GM12878 (cell line): ENCODE data around the gene CHRDL2. TPM values are rescaled to one million over a fixed set of nuclear protein-coding genes. Genes with fewer than 3 reads are reported as not detected.

ENCODE experiments used
- ATAC-seq: fragments of 200-7000 bp; cut with Tn5 transposase; 3 replicates; pipeline ENCODE4 v1.9.1; 2020; ENCODE audit warnings: mild to moderate bottlenecking, moderate library complexity
- BruUV-seq: library from RNA; stranded (reverse); fragments of 400-500 nt; replicated peaks from 2 replicates; lab custom pipeline; 2021; lab: Mats Ljungman, UMichigan
- CTCF ChIA-PET: fragments of 300-600 bp; sonication (Branson Sonifier 250); formaldehyde crosslinking; extraction: SDS; loops from one replicate; lab custom pipeline; 2021; ENCODE audit warnings: inconsistent platforms; lab: Yijun Ruan, JAX
- POLR2A ChIA-PET: fragments of 350-600 bp; formaldehyde crosslinking; extraction: SDS; loops from one replicate; lab custom pipeline; 2021; ENCODE audit warnings: inconsistent platforms; lab: Charles Lee
- RAD21 ChIA-PET: fragments of 300-600 bp; sonication (Branson Sonifier 250); formaldehyde crosslinking; loops from one replicate; lab custom pipeline; 2023; ENCODE audit warnings: antibody characterized with exemption; ENCODE audit not compliant: unreplicated experiment; lab: Charles Lee
- SMC1A ChIA-PET: fragments of 300-600 bp; sonication (Branson Sonifier 250); formaldehyde crosslinking; loops from one replicate; lab custom pipeline; 2023; ENCODE audit not compliant: unreplicated experiment, uncharacterized antibody; lab: Charles Lee
- DNase-seq: peaks from one replicate; pipeline ENCODE4 v3.0.0-alpha.2; 2011; ENCODE audit warnings: low read depth, low spot score
- FAIRE-seq: peaks from 3 replicates; lab custom pipeline; 2011; peaks lifted over from hg19 to GRCh38; lab: Jason Lieb, UNC
- H2AFZ ChIP-seq: 2 replicates; pipeline ENCODE4 v1.6.0; 2011; ENCODE audit warnings: low read depth, low read length, control low read depth; ENCODE audit not compliant: control insufficient read depth
- H3K27ac ChIP-seq: 2 replicates; pipeline ENCODE4 v1.5.1; 2011; ENCODE audit warnings: control low read depth; ENCODE audit not compliant: control insufficient read depth, insufficient read depth
- H3K27me3 ChIP-seq, 2 experiments: replicated peaks in 1 of 2; 2 replicates each; pipeline versions ENCODE4 v1.6.0 to v1.6.1; 2011; ENCODE audit warnings: low read length in 1 of 2; ENCODE audit not compliant: control insufficient read depth in 2 of 2, insufficient read depth in 2 of 2
- H3K36me3 ChIP-seq, 2 experiments: 2 replicates each; pipeline ENCODE4 v1.5.1; 2011; ENCODE audit warnings: low read length in 1 of 2; ENCODE audit not compliant: control insufficient read depth in 2 of 2, insufficient read depth in 2 of 2
- H3K4me1 ChIP-seq: 2 replicates; pipeline ENCODE4 v1.6.1; 2011; ENCODE audit warnings: mild to moderate bottlenecking, low read length, moderate library complexity, mixed read lengths; ENCODE audit not compliant: control insufficient read depth, insufficient read depth
- H3K4me2 ChIP-seq: 2 replicates; pipeline ENCODE4 v1.6.0; 2011; ENCODE audit warnings: control low read depth; ENCODE audit not compliant: control insufficient read depth, insufficient read depth
- H3K4me3 ChIP-seq: fragments of 200-600 bp; sonication (generic); 2 replicates; pipeline ENCODE4 v1.5.1; 2016
- H3K79me2 ChIP-seq: 2 replicates; pipeline ENCODE4 v1.6.0; 2011; ENCODE audit warnings: low read length; ENCODE audit not compliant: control insufficient read depth, insufficient read depth
- H3K9ac ChIP-seq: 2 replicates; pipeline ENCODE4 v1.8.0; 2011; ENCODE audit warnings: low read length, control low read depth, mixed read lengths; ENCODE audit not compliant: control insufficient read depth, insufficient read depth
- H3K9me3 ChIP-seq: replicated peaks from 3 replicates; pipeline ENCODE4 v1.5.1; 2011; ENCODE audit warnings: mild to moderate bottlenecking, low read length; ENCODE audit not compliant: control insufficient read depth, insufficient read depth
- H4K20me1 ChIP-seq: 2 replicates; pipeline ENCODE4 v1.6.0; 2011; ENCODE audit not compliant: control insufficient read depth, insufficient read depth
- E4F1 ChIP-seq: fragments of 450-650 bp; IDR thresholded peaks from 2 replicates; pipeline ENCODE4 v1.6.1; 2018; ENCODE audit warnings: borderline replicate concordance, mild to moderate bottlenecking; ENCODE audit not compliant: partially characterized antibody
- IRF5 ChIP-seq: fragments of 450-650 bp; IDR thresholded peaks from 2 replicates; pipeline ENCODE4 v1.6.1; 2017; ENCODE audit warnings: borderline replicate concordance
- MYB ChIP-seq: fragments of 150-350 bp; IDR thresholded peaks from 2 replicates; pipeline ENCODE4 v1.6.1; 2014; ENCODE audit warnings: mild to moderate bottlenecking, low read depth, low read length, borderline replicate concordance
- USF1 ChIP-seq: IDR thresholded peaks from 2 replicates; pipeline ENCODE4 v1.6.1; 2011; ENCODE audit warnings: borderline replicate concordance, low read depth, mild to moderate bottlenecking, moderate library complexity, mixed read lengths, low read length; ENCODE audit not compliant: insufficient read depth; ENCODE audit errors: extremely low read length
- WGBS: methylation state at CpG from one replicate; pipeline ENCODE4 v1.1.6; 2016; ENCODE audit warnings: low lambda C conversion rate; ENCODE audit not compliant: insufficient replicate concordance, insufficient coverage; ENCODE audit errors: missing lambda C conversion rate; 5-methylcytosine and 5-hydroxymethylcytosine counted together
- in situ Hi-C: fragments of 300-500 bp; cut with MboI; formaldehyde crosslinking; loops from 9 replicates; pipeline ENCODE4 v1.14.3; 2018; ENCODE audit warnings: mixed read lengths
- intact Hi-C: fragments of 100-400 bp; cut with micrococcal nuclease; formaldehyde crosslinking; loops from one replicate; pipeline ENCODE4 v1.14.2; 2022; ENCODE audit not compliant: unreplicated experiment
- polyA plus RNA-seq, 11 experiments: library from polyadenylated mRNA; depleted of rRNA in 4 of 11; unstranded in 6 of 11; stranded (reverse) in 5 of 11; fragments of >200 nt; fragmentation: Nextera tagmentation in 4 of 11; fragmentation: Illumina TruSeq in 1 of 11; extraction: Ambion mirVana in 4 of 11; extraction: Trizol in 1 of 11; gene quantifications; 1 replicate in 1 of 11; 2 replicates in 10 of 11; pipeline versions ENCODE4 v1.2.1 to v1.2.3, GENCODE V29; 2011 to 2016; ENCODE audit warnings: inconsistent platforms in 2 of 11, missing spikeins in 2 of 11, low read depth in 1 of 11
- total RNA-seq, 4 experiments: library from RNA; depleted of rRNA in 3 of 4; stranded (reverse); fragments of >200 nt in 3 of 4; fragmentation: Illumina TruSeq in 1 of 4; extraction: Trizol in 1 of 4; gene quantifications; 2 replicates each; pipeline versions ENCODE4 v1.2.1 to v1.2.3, GENCODE V29; 2013 to 2021

The CHRDL2 gene
- total and polyA plus RNA-seq, 10 of the 15 experiments (the other 5 are each of a cell fraction or from before 2014, with no cell fraction given), result not detected

- TF ChIP-seq IRF5, result no peak
- no peak for TF ChIP-seq USF1
Measured at GRCh38 chr11:74663315-74663714, 67.9 kb downstream of the CHRDL2 start (continued).

- no peak for ATAC-seq
- in situ Hi-C loops, result no loop called here
Measured at GRCh38 chr11:74662487-74663103, 68.6 kb downstream of the CHRDL2 start.

More at GRCh38 chr11:74662487-74663103, 68.6 kb downstream of the CHRDL2 start:
- BruUV-seq, result no TSS peak
- ChIA-PET RAD21 (no interaction called here), SMC1A (interaction anchor here (0.6 kb wide), 1 partner anchor 425 kb away, joined by 3 read pairs; no protein-coding TSS in a partner anchor), CTCF (no interaction called here), POLR2A (no interaction called here)
- H4K20me1 ChIP-seq, result no peaks in the 10 kb centered on the region
- H3K79me2 ChIP-seq, result no peaks in the 10 kb centered on the region
- FAIRE-seq (no peak), DNase-seq (no peak)
- H3K4me3 ChIP-seq, result no peak overlapping the region
- TF ChIP-seq E4F1, result no peak
- no peak for TF ChIP-seq USF1
- no peak for TF ChIP-seq MYB
- no peaks in the 10 kb centered on the region; the same call in 2 of the 3 replicates for H3K9me3 ChIP-seq
- no peak overlapping the region for H2AFZ ChIP-seq
- no peaks in the 10 kb centered on the region; a peak in 1 of 4 replicates for H3K36me3 ChIP-seq
- no peaks in the 10 kb centered on the region for H3K27me3 ChIP-seq
- H3K9ac ChIP-seq, result no peak overlapping the region
- intact Hi-C loops, result no loop called here
- H3K27ac ChIP-seq, result no peak overlapping the region
- H3K4me2 ChIP-seq, result no peak overlapping the region
- H3K4me1 ChIP-seq, result no peaks in the 10 kb centered on the region
- WGBS, result 98% methylated on average over 4 of the region's 4 CpGs
